Prostate gland (tissue), 2 donors: ENCODE measurements around the gene ABCB1. TPM values are rescaled to one million over a fixed set of nuclear protein-coding genes. Genes with fewer than 3 reads are reported as not detected.

ENCODE experiments used
- DNase-seq: peaks from one replicate; pipeline ENCODE4 v3.0.0-alpha.2; 2019; ENCODE audit warnings: low spot score
- H3K27ac ChIP-seq, 2 donors: fragments of 200-600 bp; sonication (generic); 2 replicates each; pipeline ENCODE4 v1.5.1; 2017 to 2019
- H3K27me3 ChIP-seq: fragments of 200-600 bp; sonication (generic); replicated peaks from 2 replicates; pipeline ENCODE4 v1.5.1; 2019; ENCODE audit not compliant: insufficient read depth
- H3K36me3 ChIP-seq, 2 donors: fragments of 200-600 bp; sonication (generic); 1 replicate in 1 of 2; 2 replicates in 1 of 2; pipeline versions ENCODE4 v1.5.1 to v1.8.1; 2017 to 2019
- H3K4me1 ChIP-seq: fragments of 200-600 bp; sonication (generic); replicated peaks from 2 replicates; pipeline ENCODE4 v1.5.1; 2019
- H3K4me3 ChIP-seq, 2 donors: fragments of 200-600 bp; sonication (generic); 2 replicates each; pipeline ENCODE4 v1.5.1; 2017 to 2019
- H3K9me3 ChIP-seq: fragments of 200-600 bp; sonication (generic); 2 replicates; pipeline ENCODE4 v1.5.1; 2017
- CTCF ChIP-seq, 4 experiments: fragments of 200-600 bp in 2 of 4; fragments of 450-650 bp in 2 of 4; sonication (generic) in 2 of 4; IDR thresholded peaks; 1 replicate in 3 of 4; 2 replicates in 1 of 4; pipeline ENCODE4 v1.5.1; 2016 to 2019; ENCODE audit warnings: antibody characterized with exemption in 4 of 4, mild to moderate bottlenecking in 2 of 4, moderate library complexity in 2 of 4
- POLR2A ChIP-seq: fragments of 450-650 bp; IDR thresholded peaks from one replicate; pipeline ENCODE4 v1.6.1; 2016; ENCODE audit warnings: antibody characterized with exemption, mild to moderate bottlenecking
- POLR2AphosphoS5 ChIP-seq: sonication (generic); formaldehyde crosslinking; IDR thresholded peaks from one replicate; pipeline ENCODE4 v1.6.1; 2017; ENCODE audit warnings: antibody characterized with exemption
- WGBS: methylation state at CpG from one replicate; pipeline ENCODE4 v1.1.5; 2018; 5-methylcytosine and 5-hydroxymethylcytosine counted together
- intact Hi-C: fragments of 100-400 bp; cut with DNase I; formaldehyde crosslinking; loops from one replicate; pipeline ENCODE4 v1.14.2; 2022
- total RNA-seq, 2 donors: library from RNA; depleted of rRNA; stranded (reverse); fragments of >200 nt; gene quantifications; one replicate each; pipeline ENCODE4 v1.1.0, GENCODE V29; 2016

ABCB1 gene
- total RNA-seq, 2 donors from 2014 or later: 9.2 to 10.2 TPM

- no peak for DNase-seq
- Histone ChIP-seq H3K4me1 (no peaks in the 10 kb centered on the region), H3K27me3 (no peaks in the 10 kb centered on the region), H3K36me3 (no peaks in the 10 kb centered on the region), H3K27ac (no peak overlapping the region), H3K4me3 (no peak overlapping the region), H3K9me3 (no peaks in the 10 kb centered on the region)
- WGBS: 50% methylated on average over 1 of the region's 1 CpG
- TF ChIP-seq CTCF (IDR thresholded peaks at IDR 0.05): no peak
- no peak for TF ChIP-seq POLR2A
- TF ChIP-seq POLR2AphosphoS5: no peak
- intact Hi-C loops: no loop called here
Measured at GRCh38 chr7:87596696-87597095, 4.0 kb downstream of the ABCB1 start.

- Histone ChIP-seq H3K36me3 (no peaks in the 10 kb centered on the region), H3K4me1 (no peaks in the 10 kb centered on the region), H3K27me3 (no peaks in the 10 kb centered on the region), H3K27ac (no peak overlapping the region), H3K9me3 (no peaks in the 10 kb centered on the region), H3K4me3 (no peak overlapping the region)
- no peak for DNase-seq
- no peak for TF ChIP-seq POLR2A
- no peak for TF ChIP-seq POLR2AphosphoS5
- TF ChIP-seq CTCF (IDR thresholded peaks at IDR 0.05): no peak
- 85% methylated on average over 1 of the region's 1 CpG for WGBS
- intact Hi-C loops: no loop called here
Measured at GRCh38 chr7:87596136-87596535, 4.5 kb downstream of the ABCB1 start.

GRCh38 chr7:87592300-87592699 lies 8.4 kb downstream of the ABCB1 start:
- no peak for DNase-seq
- Histone ChIP-seq H3K4me3 (no peak overlapping the region), H3K9me3 (no peaks in the 10 kb centered on the region), H3K4me1 (no peaks in the 10 kb centered on the region), H3K27me3 (no peaks in the 10 kb centered on the region), H3K36me3 (no peaks in the 10 kb centered on the region), H3K27ac (no peak overlapping the region)
- WGBS: 63% methylated on average over 1 of the region's 1 CpG
- TF ChIP-seq POLR2AphosphoS5 (no peak), CTCF (IDR thresholded peaks at IDR 0.05) (no peak), POLR2A (no peak)
- intact Hi-C loops: no loop called here

- DNase-seq: no peak
- intact Hi-C loops: no loop called here
- no peaks in the 10 kb centered on the region for H3K9me3 ChIP-seq
- 41% methylated on average over 5 of the region's 5 CpGs for WGBS
- H3K27ac ChIP-seq: no peak overlapping the region
- no peak for TF ChIP-seq POLR2A
- no peak for TF ChIP-seq POLR2AphosphoS5
- no peak for TF ChIP-seq CTCF (IDR thresholded peaks at IDR 0.05)
- no peaks in the 10 kb centered on the region for H3K27me3 ChIP-seq
- H3K4me3 ChIP-seq: no peak overlapping the region
- no peaks in the 10 kb centered on the region for H3K36me3 ChIP-seq
- H3K4me1 ChIP-seq: no peaks in the 10 kb centered on the region
Measured at GRCh38 chr7:87591211-87591610, 9.5 kb downstream of the ABCB1 start.

- no peak for TF ChIP-seq POLR2AphosphoS5
- TF ChIP-seq CTCF (IDR thresholded peaks at IDR 0.05): no peak
- no peak for TF ChIP-seq POLR2A
- H3K9me3 ChIP-seq: no peaks in the 10 kb centered on the region
- no peak overlapping the region for H3K27ac ChIP-seq
- no peak for DNase-seq
- no peaks in the 10 kb centered on the region for H3K27me3 ChIP-seq
- H3K36me3 ChIP-seq: no peaks in the 10 kb centered on the region
- H3K4me1 ChIP-seq: no peaks in the 10 kb centered on the region
- no peak overlapping the region for H3K4me3 ChIP-seq
- intact Hi-C loops: no loop called here
Measured at GRCh38 chr7:87590578-87590977, 10.1 kb downstream of the ABCB1 start.
